ENCODE results near the gene GALNT18.

GALNT18 gene

GRCh38 chr11:11476971-11477645, 144.7 kb downstream of the GALNT18 start:
- ATAC-seq, result no peak
- TF ChIP-seq ESRRG (CRISPR knock-in tag; IDR thresholded peaks at IDR 0.05) (no peak), POU6F1 (CRISPR knock-in tag; IDR thresholded peaks at IDR 0.05; ENCODE audit: borderline replicate concordance, low read depth) (no peak), ZNF8 (CRISPR knock-in tag; IDR thresholded peaks at IDR 0.05) (no peak), BACH2 (CRISPR knock-in tag; IDR thresholded peaks at IDR 0.05; ENCODE audit: borderline replicate concordance) (no peak), CSRNP3 (CRISPR knock-in tag; IDR thresholded peaks at IDR 0.05) (no peak), CREB5 (CRISPR knock-in tag; IDR thresholded peaks at IDR 0.05; ENCODE audit: low read depth) (no peak), ARNTL (CRISPR knock-in tag; IDR thresholded peaks at IDR 0.05; ENCODE audit: borderline replicate concordance, low read depth) (no peak), TSHZ2 (CRISPR knock-in tag; IDR thresholded peaks at IDR 0.05) (no peak)

GRCh38 chr11:11476499-11476898, 145.3 kb downstream of the GALNT18 start:
- TF ChIP-seq ZNF565 (CRISPR knock-in tag; conservative IDR thresholded peaks at IDR 0.05; ENCODE audit: low read depth), result no peak
- TF ChIP-seq ISL1 (CRISPR knock-in tag; IDR thresholded peaks at IDR 0.05), result no peak
- TF ChIP-seq CSRNP3 (CRISPR knock-in tag; IDR thresholded peaks at IDR 0.05), result no peak
- TF ChIP-seq SNAI2 (CRISPR knock-in tag; IDR thresholded peaks at IDR 0.05), result no peak
- TF ChIP-seq CSDC2 (CRISPR knock-in tag; IDR thresholded peaks at IDR 0.05), result no peak
- TF ChIP-seq ZFP3 (CRISPR knock-in tag; IDR thresholded peaks at IDR 0.05), result no peak
- TF ChIP-seq ZNF8 (CRISPR knock-in tag; IDR thresholded peaks at IDR 0.05), result no peak
- no peak for TF ChIP-seq TOX (CRISPR knock-in tag; IDR thresholded peaks at IDR 0.05; ENCODE audit: borderline replicate concordance)
- no peak for ATAC-seq

GRCh38 chr11:11472106-11472505, 149.7 kb downstream of the GALNT18 start:
- no peak for ATAC-seq
- TF ChIP-seq CSRNP3 (CRISPR knock-in tag; IDR thresholded peaks at IDR 0.05), result no peak
- no peak for TF ChIP-seq ZNF8 (CRISPR knock-in tag; IDR thresholded peaks at IDR 0.05)
- TF ChIP-seq TSHZ2 (CRISPR knock-in tag; IDR thresholded peaks at IDR 0.05), result no peak
- no peak for TF ChIP-seq GLIS3 (CRISPR knock-in tag; IDR thresholded peaks at IDR 0.05)
- no peak for TF ChIP-seq ZC3H10 (CRISPR knock-in tag; IDR thresholded peaks at IDR 0.05)
- no peak for TF ChIP-seq ZFP30 (CRISPR knock-in tag; IDR thresholded peaks at IDR 0.05)
- no peak for TF ChIP-seq ARNTL (CRISPR knock-in tag; IDR thresholded peaks at IDR 0.05; ENCODE audit: borderline replicate concordance, low read depth)
- no peak for TF ChIP-seq ESRRG (CRISPR knock-in tag; IDR thresholded peaks at IDR 0.05)

All from SK-N-SH treated with all-trans-retinoic acid at 6 μM for 48 hours (cell line).